ENCODE data around the gene PRDX5. TPM values are rescaled to one million over a fixed set of nuclear protein-coding genes. Genes with fewer than 3 reads are reported as not detected.

Gene PRDX5
- total RNA-seq, 1 donor from 2014 or later, result 562 TPM

- no peaks in the 10 kb centered on the region for H3K36me3 ChIP-seq (ENCODE audit: control insufficient read depth, insufficient read depth, low read length)
- TF ChIP-seq CTCF (IDR thresholded peaks at IDR 0.05; ENCODE audit: insufficient read depth, low read length, poor library complexity, severe bottlenecking), result no peak
- no peak overlapping the region for H3K4me3 ChIP-seq (ENCODE audit: low read depth, low read length)
- H3K27me3 ChIP-seq (ENCODE audit: control insufficient read depth, insufficient read depth, low read length), result no peaks in the 10 kb centered on the region
- no peak for DNase-seq (ENCODE audit: low read depth)
These were observed 30.6 kb downstream of the PRDX5 start for GRCh38 chr11:64348383-64349024.

- TF ChIP-seq CTCF (IDR thresholded peaks at IDR 0.05; ENCODE audit: insufficient read depth, low read length, poor library complexity, severe bottlenecking), result no peak
- no peak overlapping the region for H3K4me3 ChIP-seq (ENCODE audit: low read depth, low read length)
- H3K27me3 ChIP-seq (ENCODE audit: control insufficient read depth, insufficient read depth, low read length), result no peaks in the 10 kb centered on the region
- DNase-seq (ENCODE audit: low read depth), result no peak
- H3K36me3 ChIP-seq (ENCODE audit: control insufficient read depth, insufficient read depth, low read length), result no peaks in the 10 kb centered on the region
These were observed 31.1 kb downstream of the PRDX5 start for GRCh38 chr11:64349025-64349387.

GRCh38 chr11:64349404-64349803 lies 31.5 kb downstream of the PRDX5 start:
- no peak for DNase-seq (ENCODE audit: low read depth)
- no peak overlapping the region for H3K4me3 ChIP-seq (ENCODE audit: low read depth, low read length)
- no peaks in the 10 kb centered on the region for H3K36me3 ChIP-seq (ENCODE audit: control insufficient read depth, insufficient read depth, low read length)
- no peaks in the 10 kb centered on the region for H3K27me3 ChIP-seq (ENCODE audit: control insufficient read depth, insufficient read depth, low read length)
- no peak for TF ChIP-seq CTCF (IDR thresholded peaks at IDR 0.05; ENCODE audit: insufficient read depth, low read length, poor library complexity, severe bottlenecking)

- H3K36me3 ChIP-seq (ENCODE audit: control insufficient read depth, insufficient read depth, low read length), result no peaks in the 10 kb centered on the region
- no peaks in the 10 kb centered on the region for H3K27me3 ChIP-seq (ENCODE audit: control insufficient read depth, insufficient read depth, low read length)
- DNase-seq (ENCODE audit: low read depth), result no peak
- no peak for TF ChIP-seq CTCF (IDR thresholded peaks at IDR 0.05; ENCODE audit: insufficient read depth, low read length, poor library complexity, severe bottlenecking)
- H3K4me3 ChIP-seq (ENCODE audit: low read depth, low read length), result no peak overlapping the region
These were observed 33.3 kb downstream of the PRDX5 start for GRCh38 chr11:64351136-64351631.

- Histone ChIP-seq H3K27me3 (ENCODE audit: control insufficient read depth, insufficient read depth, low read length) (no peaks in the 10 kb centered on the region), H3K36me3 (ENCODE audit: control insufficient read depth, insufficient read depth, low read length) (no peaks in the 10 kb centered on the region), H3K4me3 (ENCODE audit: low read depth, low read length) (no peak overlapping the region)
- no peak for TF ChIP-seq CTCF (IDR thresholded peaks at IDR 0.05; ENCODE audit: insufficient read depth, low read length, poor library complexity, severe bottlenecking)
- no peak for DNase-seq (ENCODE audit: low read depth)
These were observed 34.4 kb downstream of the PRDX5 start for GRCh38 chr11:64352099-64352994.
